Stimulated activated CD8-positive, alpha-beta memory T cell treated with anti-CD3 and anti-CD28 coated beads, Interleukin-15, amount 100 ng/mL, for 24 hours (primary cell): Measurements from ENCODE around the gene CDK7.
"Not testable (repeated sequence)": the region's sequence is repeated elsewhere in the genome, so short reads cannot be mapped to it uniquely, and the experiment has no call there.

Experiments used
- DNase-seq: peaks from one replicate; pipeline ENCODE4 v3.0.0-alpha.2; 2020; ENCODE audit warnings: low read depth

Gene CDK7

DNA sequence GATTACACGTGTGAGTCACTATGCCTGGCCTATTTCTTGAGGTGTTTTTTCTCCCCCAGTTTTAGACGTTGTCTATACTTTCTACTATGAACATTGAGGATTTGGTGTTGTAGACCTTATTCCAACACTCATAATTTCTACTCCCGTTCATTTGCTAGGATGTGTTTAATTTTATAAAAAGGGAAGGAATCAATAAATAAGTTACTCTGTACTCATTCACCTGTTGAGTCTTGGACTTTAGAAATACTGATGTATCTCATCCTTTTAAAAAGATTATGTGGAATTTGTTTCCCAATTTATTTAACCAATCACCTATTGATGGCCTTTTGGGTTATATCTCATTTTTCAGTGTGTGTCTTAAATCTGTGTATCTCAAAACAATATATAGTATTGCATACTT lies 3.2 kb downstream of the CDK7 start:
- DNase-seq, result no peak

DNA sequence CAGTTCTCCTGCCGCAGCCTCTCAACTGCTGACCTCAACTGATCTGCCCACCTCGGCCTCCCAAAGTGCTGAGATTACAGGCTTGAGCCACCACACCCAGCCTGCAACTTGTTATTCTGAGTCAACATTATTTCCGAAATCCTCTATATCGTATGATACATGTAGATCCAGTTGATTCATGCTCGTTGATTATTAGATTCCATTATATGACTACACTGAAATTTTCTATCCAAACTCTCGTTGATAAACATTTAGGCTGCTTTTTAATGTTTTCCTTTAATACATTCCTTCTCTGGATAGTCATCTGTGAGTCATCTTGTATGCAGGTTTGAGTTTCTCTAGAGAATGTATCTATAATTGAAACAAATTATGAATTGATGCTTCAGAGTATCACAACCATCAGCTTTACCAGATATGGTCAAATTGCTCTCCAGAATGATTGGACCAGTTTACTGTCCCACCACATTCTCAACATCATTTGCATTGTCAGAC lies 4.1 kb downstream of the CDK7 start:
- no peak for DNase-seq

DNA sequence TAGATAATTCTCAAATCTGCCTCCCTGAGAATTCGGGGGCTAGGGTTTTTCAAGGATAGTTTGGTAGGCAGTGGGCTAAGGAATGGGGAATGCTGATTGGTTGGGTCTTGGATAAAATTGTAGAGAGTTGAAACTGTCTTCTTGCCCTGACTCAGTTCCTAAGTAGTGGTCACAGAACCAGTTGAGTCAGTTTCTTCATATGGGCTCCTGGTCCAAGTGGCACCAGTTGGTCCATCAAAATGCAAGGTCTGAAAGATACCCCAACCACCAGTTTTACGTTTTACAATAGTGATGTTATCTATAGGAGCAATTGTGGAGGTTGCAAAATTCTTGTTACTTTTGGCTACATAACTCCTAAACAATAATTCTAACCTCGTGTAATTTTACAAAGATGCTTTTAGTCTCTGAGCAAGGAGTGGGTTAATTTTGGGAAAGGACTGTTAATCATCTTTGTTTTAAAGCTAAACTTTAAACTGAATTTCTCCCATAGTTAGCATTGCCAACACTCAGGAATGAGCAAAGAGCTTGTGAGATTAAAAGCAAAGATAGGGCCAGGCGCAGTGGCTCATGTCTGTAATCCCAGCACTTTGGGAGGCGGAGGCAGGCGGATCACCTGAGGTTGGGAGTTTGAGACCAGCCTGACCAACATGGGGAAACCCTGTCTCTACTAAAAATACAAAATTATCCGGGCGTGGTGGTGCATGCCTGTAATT lies 7.7 kb downstream of the CDK7 start:
- DNase-seq, result no peak

DNA sequence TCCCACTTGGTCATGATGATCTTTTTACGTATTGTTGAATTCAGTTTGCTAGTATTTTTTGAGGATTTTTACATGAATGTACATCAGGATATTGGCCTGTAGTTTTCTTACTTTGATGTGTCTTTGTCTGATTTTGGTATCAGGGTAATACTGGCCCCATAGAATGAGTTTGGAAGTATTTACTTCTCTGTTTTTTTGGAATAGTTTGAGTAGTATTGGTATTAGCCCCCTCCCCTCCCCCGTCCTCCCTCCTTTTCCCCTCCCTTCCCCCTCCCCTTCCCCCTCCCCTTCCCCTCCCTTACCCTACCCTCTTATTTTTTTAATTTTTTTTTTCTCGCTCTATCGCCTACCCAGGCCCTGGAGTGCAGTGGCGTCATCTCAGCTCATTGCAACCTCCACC lies 10.3 kb downstream of the CDK7 start:
- no peak for DNase-seq

DNA sequence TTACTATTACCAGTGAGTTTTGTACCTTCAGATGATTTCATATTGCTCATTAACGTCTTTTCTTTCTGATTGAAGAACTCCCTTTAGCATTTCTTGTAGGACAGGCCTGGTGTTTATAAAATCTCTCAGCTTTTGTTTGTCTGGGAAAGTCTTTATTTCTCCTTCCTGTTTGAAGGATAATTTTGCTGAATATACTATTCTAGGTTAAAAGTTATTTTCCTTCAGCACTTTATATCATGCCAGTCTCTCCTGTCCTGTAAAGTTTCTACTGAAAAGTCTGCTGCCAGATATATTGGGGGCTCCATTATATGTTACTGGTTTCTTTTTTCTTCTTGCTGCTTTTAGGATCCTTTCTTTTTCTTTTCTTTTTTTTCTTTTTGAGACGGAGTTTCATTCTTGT lies 13.3 kb downstream of the CDK7 start:
- DNase-seq, result no peak

DNA sequence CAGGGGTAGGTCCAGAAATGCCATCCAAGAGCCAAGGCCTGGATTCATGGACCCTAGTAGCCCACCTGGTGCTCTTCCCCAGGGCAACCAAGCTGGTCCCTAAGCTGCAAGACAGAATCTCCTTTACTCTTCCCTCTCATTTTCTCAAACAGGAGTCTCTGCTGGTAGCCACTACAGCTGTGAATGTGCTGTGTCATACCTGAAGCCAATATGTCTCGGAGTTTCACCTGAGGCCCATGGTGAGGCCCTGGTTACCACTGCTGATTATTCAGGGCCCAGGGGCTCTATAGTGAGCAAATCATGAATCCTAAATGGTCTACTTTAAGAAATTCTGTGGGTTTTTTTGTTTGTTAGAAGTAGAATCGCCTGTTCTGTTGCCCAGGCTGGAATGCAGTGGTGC lies 15.9 kb downstream of the CDK7 start:
- DNase-seq, result no peak

DNA sequence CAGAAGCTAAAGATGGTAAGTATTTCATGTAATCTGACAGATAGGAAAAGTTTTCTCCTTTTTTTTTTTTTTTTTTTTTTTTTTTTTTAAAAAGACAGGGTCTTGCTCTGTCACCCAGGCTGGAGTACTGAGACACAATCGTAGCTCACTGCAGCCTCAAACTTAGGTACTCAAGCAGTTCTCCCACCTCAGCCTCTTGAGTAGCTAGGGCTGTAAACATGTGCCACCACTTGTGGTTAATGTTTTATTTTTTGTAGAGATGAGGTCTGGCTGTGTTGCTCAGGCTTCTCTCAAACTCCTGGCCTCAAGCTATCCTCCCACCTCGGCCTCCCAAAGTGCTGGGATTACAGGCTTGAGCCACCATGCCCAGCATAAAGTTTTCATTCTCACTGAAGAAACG lies 17.8 kb downstream of the CDK7 start:
- no peak for DNase-seq

DNA sequence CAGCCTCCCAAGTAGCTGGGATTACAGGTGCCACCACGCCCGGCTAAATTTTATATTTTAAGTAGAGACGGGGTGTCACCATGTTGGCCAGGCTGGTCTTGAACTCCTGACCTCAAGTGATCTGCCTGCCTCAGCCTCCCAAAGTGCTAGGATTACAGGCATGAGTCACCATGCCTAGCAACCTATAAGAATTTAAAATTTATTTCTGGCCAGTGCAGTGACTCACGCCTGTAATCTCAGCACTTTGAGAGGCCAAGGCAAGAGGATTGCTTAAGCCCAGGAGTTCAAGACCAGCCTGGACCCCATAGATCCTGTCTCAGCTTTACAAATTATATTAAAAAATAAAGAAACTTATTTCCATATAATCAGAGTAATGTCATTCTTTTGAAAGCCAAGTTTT lies 21.3 kb downstream of the CDK7 start:
- not testable (repeated sequence) for DNase-seq

DNA sequence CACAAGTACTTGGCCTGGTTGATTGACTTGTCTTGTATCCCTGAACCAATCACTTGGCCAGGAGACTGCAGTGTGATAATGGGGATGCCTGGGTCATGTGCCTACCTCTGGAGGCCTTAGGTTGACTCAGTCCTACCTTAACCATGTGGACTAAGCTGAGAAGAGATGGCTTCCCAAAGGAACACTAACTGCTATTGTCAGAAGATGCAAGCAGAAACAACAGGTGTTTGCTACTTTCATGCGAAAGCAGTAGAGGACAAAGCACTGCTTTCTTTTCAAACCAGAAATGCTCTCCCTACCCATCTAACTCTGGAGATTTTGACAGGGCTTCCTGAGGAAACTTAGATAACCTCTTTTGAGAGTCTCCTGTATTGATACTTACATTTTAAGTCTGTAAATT lies 22.9 kb downstream of the CDK7 start:
- DNase-seq, result no peak

DNA sequence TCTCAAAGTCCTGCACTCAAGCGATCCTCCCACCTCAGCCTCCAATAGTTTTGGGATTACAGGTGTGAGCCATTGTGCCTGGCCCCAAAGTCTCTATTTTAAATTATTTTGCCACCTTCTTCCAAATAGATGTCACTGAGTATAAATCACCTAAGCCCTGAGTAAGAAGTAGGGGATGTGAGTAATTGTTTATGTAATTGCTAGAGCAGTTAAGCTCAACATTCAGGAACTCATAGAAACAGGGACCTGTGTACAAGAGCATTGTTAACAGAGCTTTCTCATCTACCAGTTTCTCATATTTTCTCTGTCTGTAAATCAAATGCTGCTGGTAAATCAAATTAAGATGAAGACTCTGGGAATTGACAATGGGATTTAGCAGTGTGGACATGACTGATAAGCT lies 26.3 kb downstream of the CDK7 start:
- DNase-seq, result no peak

DNA sequence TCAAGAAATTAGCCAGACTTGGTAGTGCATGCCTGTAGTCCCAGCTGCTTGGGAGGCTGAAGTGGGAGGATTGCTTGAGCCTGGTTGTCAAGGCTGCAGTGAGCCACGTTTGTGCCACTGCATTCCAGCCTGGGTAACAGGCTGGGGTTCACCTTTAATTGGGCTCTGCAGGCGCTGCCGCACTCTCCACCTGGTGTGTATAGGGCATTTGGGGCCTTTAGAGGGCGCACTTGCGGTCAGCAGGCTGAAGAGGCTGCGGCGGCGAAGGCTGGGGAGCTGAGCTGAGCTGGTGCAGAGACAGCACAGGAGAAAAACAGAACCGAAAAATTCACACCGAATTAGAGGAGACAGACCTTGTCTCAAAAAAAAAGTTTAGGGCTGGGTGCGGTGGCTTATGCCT lies 31.2 kb downstream of the CDK7 start:
- DNase-seq, result no peak

DNA sequence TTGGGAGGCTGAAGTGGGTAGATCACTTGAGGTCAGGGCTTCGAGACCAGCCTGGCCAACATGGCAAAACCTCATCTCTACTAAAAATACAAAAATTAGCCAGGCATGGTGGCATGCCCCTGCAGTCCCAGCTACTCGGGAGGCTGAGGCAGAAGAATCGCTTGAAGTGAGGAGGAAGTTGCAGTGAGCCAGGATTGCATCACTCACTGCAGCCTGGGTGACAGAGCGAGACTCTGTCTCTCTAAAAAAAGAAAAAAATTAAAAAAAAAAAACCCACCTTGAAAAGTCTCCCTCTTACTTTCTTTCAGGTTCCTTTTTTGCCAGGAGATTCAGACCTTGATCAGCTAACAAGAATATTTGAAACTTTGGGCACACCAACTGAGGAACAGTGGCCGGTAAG lies 34.2 kb downstream of the CDK7 start:
- no peak for DNase-seq

DNA sequence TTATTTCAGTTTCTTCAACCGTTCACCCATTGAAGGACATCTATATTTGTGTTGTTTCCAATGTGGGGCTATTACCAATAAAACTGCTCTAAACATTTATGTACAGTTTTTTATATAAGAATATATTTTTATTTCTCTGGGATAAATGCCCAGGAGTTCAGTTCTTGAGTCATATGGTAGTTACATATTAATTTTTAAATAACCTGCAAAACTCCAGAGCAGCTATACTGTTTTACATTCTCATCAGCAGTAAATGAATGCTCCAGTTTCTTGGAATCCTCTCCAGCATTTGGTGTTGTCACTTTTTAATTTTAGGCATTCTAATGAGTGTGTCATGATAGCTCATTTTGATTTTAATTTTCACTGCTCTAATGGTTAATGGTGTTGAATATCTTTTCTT lies 36.2 kb downstream of the CDK7 start:
- no peak for DNase-seq

DNA sequence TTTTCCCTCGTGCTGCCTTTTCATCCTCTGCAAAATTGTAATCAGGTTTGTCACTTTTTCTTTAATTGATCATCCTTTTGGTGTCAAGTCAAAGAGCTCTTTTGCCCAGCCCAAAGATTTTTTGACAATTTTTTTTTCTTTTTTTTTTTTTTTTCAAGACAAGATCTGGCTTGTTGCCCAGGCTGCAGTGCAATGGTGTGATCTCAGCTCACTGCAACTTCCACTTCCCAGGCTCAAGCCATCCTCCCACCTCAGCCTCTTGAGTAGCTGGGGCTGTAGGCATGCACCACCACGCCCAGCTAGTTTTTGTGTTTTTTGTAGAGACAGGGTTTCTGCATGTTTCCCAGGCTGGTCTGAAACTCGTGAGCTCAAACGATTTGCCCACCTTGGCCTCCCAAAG lies 36.7 kb downstream of the CDK7 start:
- DNase-seq, result no peak

DNA sequence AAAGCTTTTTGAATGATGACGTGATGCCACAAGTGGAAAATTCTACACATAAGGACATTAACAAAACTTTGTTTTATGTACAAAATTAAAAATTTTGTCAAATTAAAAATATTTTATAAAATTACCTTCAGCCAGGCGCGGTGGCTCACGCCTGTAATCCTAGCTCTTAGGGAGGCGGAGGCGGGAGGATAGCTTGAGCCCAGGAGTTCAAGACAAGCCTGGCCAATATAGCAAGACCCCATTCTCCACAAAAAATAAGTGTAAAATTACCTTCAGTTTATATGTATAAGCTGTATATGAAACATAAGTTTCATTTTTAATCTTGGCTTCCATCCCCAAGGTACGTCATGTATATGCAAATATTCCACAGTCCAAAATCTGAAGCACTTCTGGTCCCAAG lies 40.9 kb downstream of the CDK7 start:
- no peak for DNase-seq

DNA sequence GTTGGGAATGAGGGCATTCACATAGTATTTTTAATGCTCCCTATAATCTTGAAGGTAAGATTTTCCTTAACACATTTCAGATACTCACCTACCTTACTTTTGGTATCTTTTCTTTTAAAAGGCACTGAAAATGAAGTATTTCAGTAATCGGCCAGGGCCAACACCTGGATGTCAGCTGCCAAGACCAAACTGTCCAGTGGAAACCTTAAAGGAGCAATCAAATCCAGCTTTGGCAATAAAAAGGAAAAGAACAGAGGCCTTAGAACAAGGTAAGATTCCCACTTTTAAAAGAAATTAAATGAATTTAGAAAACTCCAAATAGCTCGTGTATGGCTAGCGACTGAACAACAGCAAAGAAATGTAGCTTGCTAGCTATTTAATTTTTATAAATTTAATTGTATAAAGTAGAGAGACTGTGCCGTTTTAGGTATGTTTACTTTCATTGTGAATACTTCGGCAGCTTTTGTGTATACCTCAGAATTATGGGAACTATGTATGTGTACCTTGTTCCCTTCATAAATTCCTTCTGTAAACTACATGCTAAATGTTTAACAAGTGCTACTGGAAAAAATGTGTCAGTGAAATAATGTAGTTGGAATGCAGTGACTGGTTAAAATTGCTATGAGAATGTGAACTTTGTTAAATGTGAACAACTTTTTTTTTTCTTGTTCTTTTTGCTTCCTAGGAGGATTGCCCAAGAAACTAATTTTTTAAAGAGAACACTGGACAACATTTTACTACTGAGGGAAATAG lies 41.9 kb downstream of the CDK7 start:
- DNase-seq, result no peak

DNA sequence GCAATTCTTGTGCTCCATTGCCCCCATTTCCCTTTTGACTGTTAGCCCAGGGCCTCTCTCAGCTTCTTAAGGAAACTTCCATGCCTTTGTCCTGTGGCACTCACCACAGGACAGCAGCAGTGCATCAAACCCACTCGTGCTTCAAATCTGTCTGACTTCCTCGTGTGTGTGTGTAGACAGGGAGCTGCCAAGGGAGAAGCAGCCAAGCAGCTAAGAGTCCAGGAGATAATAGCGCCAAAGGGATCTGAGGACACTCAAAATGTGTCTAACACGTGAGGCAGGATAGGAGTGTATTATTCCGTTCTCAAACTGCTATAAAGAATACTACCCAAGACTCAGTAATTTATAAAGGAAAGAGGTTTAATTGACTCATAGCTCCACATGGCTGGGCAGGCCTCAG lies 44.8 kb downstream of the CDK7 start:
- DNase-seq, result no peak

DNA sequence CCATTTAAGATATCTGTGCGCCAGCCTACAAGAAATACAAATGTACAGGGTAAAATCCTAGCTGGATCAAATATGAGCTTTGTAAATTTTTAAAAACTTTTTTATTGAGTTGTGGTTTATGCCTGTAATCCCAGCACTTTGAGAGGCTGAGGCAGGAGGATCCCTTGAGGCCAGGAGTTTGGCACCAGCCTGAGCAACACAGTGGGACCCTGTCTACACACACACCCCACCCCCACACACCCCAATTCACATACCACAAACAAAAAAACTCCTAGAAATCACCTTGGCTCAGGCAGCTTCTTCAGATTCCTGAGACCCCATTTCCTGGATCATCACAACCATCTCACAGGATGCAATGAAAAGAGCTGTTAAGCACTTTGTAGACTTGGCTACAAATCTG lies 46.4 kb downstream of the CDK7 start:
- DNase-seq, result no peak

DNA sequence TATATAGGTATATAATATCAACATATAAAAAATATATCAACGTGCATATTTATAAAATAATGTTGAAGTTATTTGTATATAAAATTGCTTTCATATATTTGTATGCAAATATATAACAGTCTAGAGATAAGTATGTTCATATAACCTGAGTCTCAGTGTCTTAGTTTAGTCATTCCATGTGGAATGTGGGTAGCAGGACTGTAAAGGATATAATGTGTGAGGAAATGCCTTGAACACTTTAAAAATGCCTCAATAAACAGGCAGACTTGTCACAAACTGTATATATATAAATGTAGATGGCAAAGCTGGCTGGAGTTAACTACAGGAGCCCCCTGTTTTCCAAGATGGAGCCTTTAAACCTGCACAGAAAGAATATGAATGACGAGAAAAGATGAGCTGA lies 49.5 kb downstream of the CDK7 start:
- DNase-seq, result no peak

DNA sequence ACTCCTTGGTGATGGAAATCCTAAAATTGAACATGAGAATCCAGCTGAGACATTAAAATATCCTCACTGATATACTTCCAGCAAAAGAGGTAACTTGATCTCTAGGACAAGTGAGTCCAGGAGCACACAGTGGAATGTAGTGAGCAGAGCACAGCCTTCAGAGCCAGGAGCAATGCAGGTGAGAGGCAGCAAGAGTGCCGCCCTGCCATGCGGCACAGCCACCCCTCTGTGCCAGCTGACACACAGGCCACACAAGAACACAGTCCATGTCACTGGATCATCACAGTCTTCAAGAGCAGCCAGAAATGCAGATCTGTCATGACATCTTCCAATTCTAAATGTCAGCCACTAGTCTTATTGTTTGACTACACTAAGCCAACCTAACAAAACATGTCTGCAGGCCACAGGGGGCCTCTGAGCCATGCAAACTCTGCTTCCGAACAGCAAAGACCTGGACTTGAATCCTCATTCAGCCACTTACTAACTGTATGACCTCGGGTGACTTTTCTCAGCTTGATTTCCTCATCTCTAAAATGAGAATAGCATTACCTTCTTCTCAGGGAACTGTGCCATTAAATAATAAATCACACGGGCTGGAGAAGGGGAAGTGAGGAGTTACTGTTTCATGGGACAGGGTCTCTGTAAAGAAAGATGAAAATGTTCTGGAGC lies 50.9 kb downstream of the CDK7 start:
- no peak for DNase-seq

DNA sequence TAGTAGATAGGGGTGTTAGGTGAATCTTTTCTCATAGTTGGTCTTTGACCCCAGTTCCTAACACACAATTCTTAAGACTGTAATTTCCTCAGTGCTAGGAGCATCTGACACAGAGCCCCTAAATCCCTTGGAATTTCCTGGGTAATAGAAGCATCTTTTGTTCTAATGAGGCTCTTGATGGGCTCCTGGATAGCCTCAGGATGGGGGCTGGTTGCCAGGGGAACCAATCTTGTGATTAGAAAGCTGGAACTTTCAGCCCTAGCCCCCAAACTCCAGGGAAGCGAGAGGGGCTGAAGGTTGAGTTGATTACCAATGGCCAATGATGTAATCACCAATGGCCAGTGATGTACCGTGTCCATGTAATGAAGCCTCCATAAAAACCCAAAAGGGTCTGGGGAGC lies 53.4 kb downstream of the CDK7 start:
- no peak for DNase-seq

DNA sequence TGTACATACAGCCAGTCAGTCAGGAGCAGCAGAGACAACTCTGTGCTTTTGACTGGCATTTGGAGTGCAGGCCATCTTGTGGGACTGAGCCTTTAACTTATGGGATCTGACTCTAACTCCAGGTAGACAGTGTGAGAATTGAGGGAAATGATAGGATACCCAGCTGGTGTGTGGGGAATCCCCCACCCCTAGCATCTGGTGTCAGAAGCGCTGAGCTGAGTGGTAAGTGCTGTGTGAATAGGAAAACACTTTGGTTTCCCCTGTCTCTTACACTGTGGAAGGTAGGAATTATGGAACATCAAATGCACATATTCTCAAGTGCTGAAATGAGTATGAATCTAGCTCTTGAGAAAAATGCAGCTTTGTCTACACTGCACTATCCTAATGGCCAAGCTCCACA lies 54.0 kb downstream of the CDK7 start:
- no peak for DNase-seq

DNA sequence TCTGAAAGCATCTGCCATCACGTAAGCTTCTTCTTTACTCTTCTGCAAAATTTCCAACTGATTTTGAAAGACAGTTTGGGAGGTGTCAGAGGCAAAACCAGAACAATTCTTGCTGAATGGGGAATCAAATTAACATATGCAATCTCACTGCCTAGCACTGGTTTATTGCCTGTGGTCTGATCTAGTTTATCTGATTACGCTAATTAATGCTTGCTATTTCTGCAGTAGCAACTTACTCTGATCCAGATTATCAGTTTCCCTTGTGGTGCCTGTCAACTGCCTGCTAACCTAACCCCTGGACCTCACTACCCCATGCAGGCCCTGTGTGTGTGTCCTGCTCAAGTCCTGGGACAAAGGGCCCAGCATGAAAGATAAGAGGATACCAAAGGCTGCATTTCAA lies 57.6 kb downstream of the CDK7 start:
- DNase-seq, result no peak
